GM10266 (cell line): ENCODE measurements around the gene CORIN.

Experiments
- DNase-seq: peaks from one replicate; pipeline ENCODE4 v3.0.0; 2012; ENCODE audit errors: extremely low spot score
- CTCF ChIP-seq: IDR thresholded peaks from 2 replicates; pipeline ENCODE4 v1.5.1; 2012; ENCODE audit warnings: mild to moderate bottlenecking, low read depth; ENCODE audit not compliant: control insufficient read depth, insufficient read depth; ENCODE audit errors: missing control alignments

CORIN gene

DNA sequence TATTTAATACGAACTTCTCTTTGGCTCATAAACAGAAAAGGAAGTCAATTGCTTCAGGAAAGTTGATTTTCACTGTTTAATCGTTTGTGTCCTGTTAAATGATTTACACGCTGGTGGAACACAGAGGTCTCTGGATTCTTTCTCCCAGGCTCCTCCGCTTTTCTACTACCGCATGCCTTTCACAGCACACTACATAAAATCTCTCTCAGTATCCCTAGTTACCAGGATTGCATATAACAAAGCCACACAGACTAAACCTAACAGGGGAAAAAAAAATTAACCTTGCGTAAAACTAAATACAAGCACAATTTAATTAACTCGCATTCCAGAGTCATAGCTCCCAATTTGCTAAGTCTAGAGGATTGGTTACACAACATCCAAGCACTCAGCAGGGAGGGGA, 133.9 kb downstream of the CORIN start:
- DNase-seq: no peak
- no peak for TF ChIP-seq CTCF

- no peak for DNase-seq
- TF ChIP-seq CTCF: no peak
Measured at GRCh38 chr4:47703008-47703407, 134.9 kb downstream of the CORIN start.

- DNase-seq: no peak
- no peak for TF ChIP-seq CTCF
Measured at GRCh38 chr4:47701286-47701685, 136.6 kb downstream of the CORIN start.

DNA sequence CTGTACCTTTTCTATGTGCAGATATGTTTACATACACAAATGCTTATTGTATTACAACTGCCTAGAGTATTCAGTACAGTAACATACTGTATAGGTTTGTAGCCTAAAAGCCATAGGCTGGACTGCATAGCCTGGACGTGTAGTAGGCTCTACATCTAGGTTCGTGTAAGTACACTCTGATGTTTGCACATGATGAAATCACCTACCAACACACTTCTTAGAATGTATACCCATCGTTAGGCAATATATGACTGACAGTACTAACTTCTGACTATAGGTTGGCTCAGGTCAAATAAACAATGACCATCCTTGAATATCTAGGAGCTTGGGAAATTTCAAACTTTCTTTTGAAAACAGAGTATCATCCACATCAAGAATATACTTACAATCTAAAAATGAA, 139.0 kb downstream of the CORIN start:
- no peak for TF ChIP-seq CTCF
- DNase-seq: no peak

DNA sequence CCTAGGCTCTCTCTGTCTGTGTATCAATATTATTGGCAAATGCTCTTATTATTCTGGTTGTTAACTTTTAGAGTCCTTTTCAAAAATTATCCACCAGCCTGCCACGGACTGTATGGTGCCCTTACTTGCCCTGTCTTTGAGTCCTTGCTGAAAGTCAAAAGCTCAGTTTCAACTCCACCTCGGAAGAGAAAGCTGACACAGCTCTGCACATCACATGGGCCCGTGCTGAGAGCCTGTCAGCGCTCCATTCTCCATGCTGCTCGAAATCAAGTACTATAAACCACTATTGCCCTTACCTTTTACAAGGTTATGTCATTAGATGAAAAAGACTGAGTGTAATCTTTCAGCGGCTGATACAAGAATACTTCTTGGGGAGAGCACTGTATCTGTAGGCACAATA, 141.0 kb downstream of the CORIN start:
- DNase-seq: no peak
- TF ChIP-seq CTCF: no peak

DNA sequence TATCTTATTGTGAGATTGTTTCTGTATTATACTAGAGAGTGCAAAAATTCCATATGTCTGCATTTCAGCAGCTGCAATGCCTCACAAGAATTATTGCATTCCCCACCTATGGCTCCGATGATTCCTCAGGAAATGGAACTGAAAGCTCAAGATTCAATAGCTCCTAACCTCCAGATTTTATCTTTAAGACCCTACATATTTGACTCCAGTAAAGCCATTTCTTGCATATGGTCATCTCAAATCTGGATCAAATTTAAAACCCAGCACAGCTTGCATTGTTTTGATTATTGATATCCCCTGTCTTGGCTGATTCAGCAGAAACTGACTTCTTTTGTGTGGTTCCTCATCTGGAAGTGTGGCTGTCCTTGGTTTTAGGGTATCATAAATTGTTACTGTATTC, 142.6 kb downstream of the CORIN start:
- no peak for DNase-seq
- TF ChIP-seq CTCF: no peak

DNA sequence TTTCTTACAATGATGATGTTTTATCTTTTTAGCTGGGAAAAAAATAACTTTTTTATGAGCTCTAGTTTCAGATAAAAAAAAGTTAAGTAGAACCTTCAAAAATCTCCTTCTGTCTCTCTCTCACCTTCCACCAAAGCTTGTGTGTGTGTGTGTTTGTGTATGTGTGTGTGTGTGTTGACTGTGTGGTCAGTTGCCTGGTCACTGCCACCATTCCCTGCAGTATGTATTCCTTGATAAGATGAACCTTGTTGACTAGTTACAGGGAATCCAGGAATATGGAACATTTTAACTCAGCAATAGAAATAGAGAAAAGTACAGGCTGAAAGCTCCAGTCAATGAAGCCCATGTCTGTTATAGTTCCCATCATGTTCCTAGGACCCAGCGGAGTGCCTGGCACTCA, 143.5 kb downstream of the CORIN start:
- no peak for DNase-seq
- no peak for TF ChIP-seq CTCF
